ENCODE measurements around the gene PHACTR1.

GRCh38 chr6:13165502-13166172 is 449.1 kb downstream of the PHACTR1 start:
- no peak for TF ChIP-seq CTCF (conservative IDR thresholded peaks at IDR 0.05 in 1 of 2, IDR thresholded peaks at IDR 0.05 in 1 of 2; ENCODE audit: extremely low read depth in 1 of 2, insufficient read depth in 1 of 2, low read depth in 1 of 2, low read length in 2 of 2)
- no peak for TF ChIP-seq EZH2 (IDR thresholded peaks at IDR 0.05; ENCODE audit: borderline replicate concordance, low read length)
